Calu3 (cell line): ENCODE results near the gene DBF4B. TPM values are rescaled to one million over a fixed set of nuclear protein-coding genes. Genes with fewer than 3 reads are reported as not detected.
"Not testable (repeated sequence)": the region's sequence is repeated elsewhere in the genome, so short reads cannot be mapped to it uniquely, and the experiment has no call there.

Experiments used
- BruUV-seq: library from RNA; stranded (reverse); fragments of 400-500 nt; replicated peaks from 2 replicates; lab custom pipeline; 2021; lab: Mats Ljungman, UMichigan
- CTCF ChIA-PET: fragments of 300-600 bp; sonication (Branson Sonifier 250); formaldehyde crosslinking; loops from one replicate; lab custom pipeline; 2022; ENCODE audit warnings: antibody characterized with exemption; lab: Charles Lee
- DNase-seq: peaks from one replicate; pipeline ENCODE4 v3.0.0; 2022
- H3K27ac Mint-ChIP-seq: one replicate; pipeline ENCODE4 v1.8.0; 2022; ENCODE audit warnings: mixed read lengths; ENCODE audit not compliant: unreplicated experiment
- H3K27me3 Mint-ChIP-seq: one replicate; pipeline ENCODE4 v1.8.0; 2022; ENCODE audit warnings: mixed read lengths; ENCODE audit not compliant: unreplicated experiment
- H3K36me3 Mint-ChIP-seq: one replicate; pipeline ENCODE4 v1.8.0; 2022; ENCODE audit warnings: mild to moderate bottlenecking, moderate library complexity, mixed read lengths; ENCODE audit not compliant: insufficient read depth, unreplicated experiment
- H3K4me1 Mint-ChIP-seq: one replicate; pipeline ENCODE4 v1.8.0; 2022; ENCODE audit warnings: mild to moderate bottlenecking, low read depth, mixed read lengths; ENCODE audit not compliant: unreplicated experiment
- H3K4me3 Mint-ChIP-seq: one replicate; pipeline ENCODE4 v1.8.0; 2022; ENCODE audit warnings: mild to moderate bottlenecking, low read depth, moderate library complexity, mixed read lengths; ENCODE audit not compliant: unreplicated experiment
- H3K9me3 Mint-ChIP-seq: one replicate; pipeline ENCODE4 v1.8.0; 2022; ENCODE audit warnings: low read depth, mixed read lengths; ENCODE audit not compliant: unreplicated experiment
- intact Hi-C: fragments of 100-400 bp; cut with micrococcal nuclease; formaldehyde crosslinking; loops from one replicate; pipeline ENCODE4 v1.10.0; 2022; ENCODE audit not compliant: unreplicated experiment
- total RNA-seq: library from RNA; stranded (reverse); gene quantifications from 2 replicates; pipeline ENCODE4 v1.2.3, GENCODE V29; 2022
- TF ChIP-seq, protein P1 (sequence below): fragments of 200-600 bp; IDR thresholded peaks from one replicate; pipeline ENCODE4 v1.8.0; 2022; ENCODE audit warnings: antibody characterized with exemption; ENCODE audit not compliant: unreplicated experiment

DBF4B gene
- total RNA-seq, 1 experiment from 2014 or later = 47.4 TPM

DNA sequence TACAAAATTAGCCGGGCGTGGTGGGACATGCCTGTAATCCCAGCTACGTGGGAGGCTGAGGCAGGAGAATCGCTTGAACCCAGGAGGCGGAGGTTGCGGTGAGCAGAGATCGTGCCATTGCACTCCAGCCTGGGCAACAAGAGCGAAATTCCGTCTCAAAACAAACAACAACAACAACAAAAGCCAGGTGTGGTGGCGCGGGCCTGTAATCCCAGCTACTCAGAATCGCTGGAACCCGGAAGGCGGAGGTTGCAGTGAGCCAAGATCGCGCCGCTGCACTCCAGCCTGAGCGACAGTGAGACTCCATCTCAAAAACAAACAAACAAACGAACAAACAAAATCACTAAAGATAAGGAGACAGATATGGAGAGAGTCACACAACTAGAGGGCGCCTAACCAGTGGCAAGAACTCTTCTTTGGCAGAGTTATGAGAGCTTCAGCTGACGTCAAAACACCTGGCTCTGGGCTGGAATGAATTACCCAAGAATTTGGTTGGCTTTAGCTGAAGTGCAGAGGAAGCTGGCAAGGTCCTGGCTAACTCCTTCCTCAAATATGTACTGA is 17.6 kb upstream of the DBF4B start:
- peak; percentile 28 for DNase-seq
- H3K27ac Mint-ChIP-seq, CTCF ChIA-PET, BruUV-seq, intact Hi-C loops, H3K9me3 Mint-ChIP-seq, H3K27me3 Mint-ChIP-seq: not testable (repeated sequence)
- Mint-ChIP-seq H3K36me3 (peaks cover 25% of the 10 kb centered on the region), H3K4me1 (peaks cover 17% of the 10 kb centered on the region), H3K4me3 (peak overlapping the region; percentile 100)
- TF ChIP-seq, protein P1, sequence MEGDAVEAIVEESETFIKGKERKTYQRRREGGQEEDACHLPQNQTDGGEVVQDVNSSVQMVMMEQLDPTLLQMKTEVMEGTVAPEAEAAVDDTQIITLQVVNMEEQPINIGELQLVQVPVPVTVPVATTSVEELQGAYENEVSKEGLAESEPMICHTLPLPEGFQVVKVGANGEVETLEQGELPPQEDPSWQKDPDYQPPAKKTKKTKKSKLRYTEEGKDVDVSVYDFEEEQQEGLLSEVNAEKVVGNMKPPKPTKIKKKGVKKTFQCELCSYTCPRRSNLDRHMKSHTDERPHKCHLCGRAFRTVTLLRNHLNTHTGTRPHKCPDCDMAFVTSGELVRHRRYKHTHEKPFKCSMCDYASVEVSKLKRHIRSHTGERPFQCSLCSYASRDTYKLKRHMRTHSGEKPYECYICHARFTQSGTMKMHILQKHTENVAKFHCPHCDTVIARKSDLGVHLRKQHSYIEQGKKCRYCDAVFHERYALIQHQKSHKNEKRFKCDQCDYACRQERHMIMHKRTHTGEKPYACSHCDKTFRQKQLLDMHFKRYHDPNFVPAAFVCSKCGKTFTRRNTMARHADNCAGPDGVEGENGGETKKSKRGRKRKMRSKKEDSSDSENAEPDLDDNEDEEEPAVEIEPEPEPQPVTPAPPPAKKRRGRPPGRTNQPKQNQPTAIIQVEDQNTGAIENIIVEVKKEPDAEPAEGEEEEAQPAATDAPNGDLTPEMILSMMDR = peak; percentile 15

DNA sequence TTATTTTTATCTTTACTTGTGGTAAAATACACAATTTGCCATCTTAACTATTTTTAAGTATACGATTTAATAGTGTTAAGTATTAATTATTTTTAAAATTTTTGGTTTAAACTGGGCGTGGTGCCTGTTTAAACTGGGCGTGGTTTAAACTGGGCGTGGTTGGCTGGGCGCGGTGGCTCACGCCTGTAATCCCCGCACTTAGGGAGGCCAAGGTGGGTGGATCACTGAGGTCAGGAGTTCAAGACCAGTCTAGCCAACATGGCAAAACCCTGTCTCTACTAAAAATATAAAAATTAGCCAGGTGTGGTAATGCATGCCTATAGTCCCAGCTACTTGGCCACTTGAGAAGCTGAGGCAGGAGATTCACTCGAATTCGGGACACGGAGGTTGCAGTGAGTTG is 14.9 kb upstream of the DBF4B start:
- H3K4me1 Mint-ChIP-seq = peaks cover 15% of the 10 kb centered on the region
- H3K27ac Mint-ChIP-seq = no peak overlapping the region
- CTCF ChIA-PET = no interaction called here
- peaks cover 23% of the 10 kb centered on the region for H3K36me3 Mint-ChIP-seq
- intact Hi-C loops = no loop called here
- H3K9me3 Mint-ChIP-seq = no peaks in the 10 kb centered on the region
- TF ChIP-seq, protein P1 = no peak
- DNase-seq = no peak
- BruUV-seq = no TSS peak
- H3K27me3 Mint-ChIP-seq = no peaks in the 10 kb centered on the region
- H3K4me3 Mint-ChIP-seq = no peak overlapping the region

DNA sequence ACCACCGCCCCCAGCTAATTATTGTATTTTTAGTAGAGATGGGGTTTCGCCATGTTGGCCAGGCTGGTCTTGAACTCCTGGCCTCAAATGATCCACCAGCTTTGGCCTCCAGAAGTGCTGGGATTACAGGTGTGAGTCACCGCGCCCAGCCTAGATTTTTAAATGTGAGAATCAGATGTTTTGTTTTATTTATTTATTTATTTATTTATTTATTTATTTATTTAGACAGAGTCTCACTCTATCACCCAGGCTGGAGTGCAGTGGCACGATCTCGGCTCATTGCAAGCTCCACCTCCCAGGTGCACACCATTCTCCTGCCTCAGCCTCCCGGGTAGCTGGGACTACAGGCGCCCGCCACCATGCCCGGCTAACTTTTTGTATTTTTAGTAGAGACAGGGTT is 8.2 kb upstream of the DBF4B start:
- H3K36me3 Mint-ChIP-seq, DNase-seq, BruUV-seq, H3K4me3 Mint-ChIP-seq, intact Hi-C loops, H3K9me3 Mint-ChIP-seq, H3K27me3 Mint-ChIP-seq, H3K4me1 Mint-ChIP-seq, H3K27ac Mint-ChIP-seq, CTCF ChIA-PET: not testable (repeated sequence)

DNA sequence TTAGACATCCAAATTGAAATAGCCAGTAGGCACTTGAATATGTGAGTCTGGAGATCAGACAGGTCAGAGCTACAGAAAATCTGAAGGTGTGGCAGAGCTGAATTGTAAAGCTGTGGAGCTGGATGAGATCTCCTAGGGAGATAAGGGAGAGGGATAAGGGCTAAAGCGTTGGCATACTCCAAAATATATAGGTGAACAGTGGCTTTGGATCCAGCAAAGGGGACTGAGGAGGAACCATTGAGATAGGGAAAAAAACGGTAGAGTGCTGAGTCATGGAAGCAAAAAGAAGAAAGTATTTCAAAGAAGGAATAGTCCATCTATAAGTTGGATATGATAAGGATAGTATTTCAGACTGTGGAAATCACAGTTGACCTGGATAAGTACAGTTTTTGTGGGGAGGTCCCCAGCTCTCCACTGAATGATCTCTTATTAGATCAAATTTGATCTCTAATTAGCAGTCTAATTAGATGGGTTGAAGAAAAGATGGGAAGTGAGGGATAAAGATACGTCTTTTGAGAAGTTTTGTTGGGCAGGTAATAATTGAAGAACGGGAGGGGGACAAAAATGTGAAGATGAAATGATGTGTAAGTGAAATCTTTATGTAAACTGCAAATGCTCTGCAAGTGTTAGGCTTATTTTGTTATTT is 587 bp upstream of the DBF4B start:
- no peaks in the 10 kb centered on the region for H3K36me3 Mint-ChIP-seq
- intact Hi-C loops = no loop called here
- CTCF ChIA-PET = interaction anchor here (0.5 to 0.9 kb wide), 3 partner anchors 87 to 445 kb away, joined by 3 to 9 read pairs (median 4); no protein-coding TSS in a partner anchor

More for the DNA sequence above, 587 bp upstream of the DBF4B start:
- Mint-ChIP-seq H3K27me3 (no peaks in the 10 kb centered on the region), H3K9me3 (no peaks in the 10 kb centered on the region), H3K27ac (no peak overlapping the region), H3K4me1 (no peaks in the 10 kb centered on the region), H3K4me3 (no peak overlapping the region)
- no TSS peak for BruUV-seq
- TF ChIP-seq, protein P1 = no peak
- DNase-seq = no peak
